Measurements from ENCODE around the gene ZMAT5.

GRCh38 chr22:29740216-29740615 is 26.6 kb downstream of the ZMAT5 start:
- TF ChIP-seq CTCF (optimal IDR thresholded peaks at IDR 0.05 in 1 of 3, IDR thresholded peaks at IDR 0.05 in 1 of 3, conservative IDR thresholded peaks at IDR 0.05 in 1 of 3; ENCODE audit: extremely low read depth in 1 of 3, insufficient read depth in 2 of 3, low read length in 3 of 3) (no peak), EZH2 (IDR thresholded peaks at IDR 0.05; ENCODE audit: low read length) (no peak)
